IPS-NIHi7 (cell line): ENCODE results near the gene SORBS2.

Experiments used
- DNase-seq: peaks from one replicate; pipeline ENCODE4 v3.0.0; 2012; ENCODE audit warnings: mixed read lengths; ENCODE audit errors: extremely low spot score

SORBS2 gene

GRCh38 chr4:185672151-185672550 lies 139.8 kb downstream of the SORBS2 start:
- DNase-seq: no peak

GRCh38 chr4:185671496-185671895 lies 140.5 kb downstream of the SORBS2 start:
- no peak for DNase-seq

- no peak for DNase-seq
Measured at GRCh38 chr4:185671066-185671465, 140.9 kb downstream of the SORBS2 start.

- DNase-seq: no peak
Measured at GRCh38 chr4:185669288-185669687, 142.7 kb downstream of the SORBS2 start.

- DNase-seq: no peak
Measured at GRCh38 chr4:185666156-185666555, 145.8 kb downstream of the SORBS2 start.

- no peak for DNase-seq
Measured at GRCh38 chr4:185665655-185666054, 146.3 kb downstream of the SORBS2 start.

GRCh38 chr4:185664481-185664880 lies 147.5 kb downstream of the SORBS2 start:
- no peak for DNase-seq

- no peak for DNase-seq
Measured at GRCh38 chr4:185662030-185662778, 149.8 kb downstream of the SORBS2 start.

GRCh38 chr4:185660340-185660739 lies 151.7 kb downstream of the SORBS2 start:
- DNase-seq: no peak

GRCh38 chr4:185657699-185658098 lies 154.3 kb downstream of the SORBS2 start:
- no peak for DNase-seq

GRCh38 chr4:185657183-185657582 lies 154.8 kb downstream of the SORBS2 start:
- DNase-seq: no peak

GRCh38 chr4:185656467-185656931 lies 155.5 kb downstream of the SORBS2 start:
- DNase-seq: no peak

- no peak for DNase-seq
Measured at GRCh38 chr4:185654965-185655554, 156.9 kb downstream of the SORBS2 start.

GRCh38 chr4:185654311-185654710 lies 157.7 kb downstream of the SORBS2 start:
- DNase-seq: no peak

- no peak for DNase-seq
Measured at GRCh38 chr4:185651851-185652250, 160.1 kb downstream of the SORBS2 start.

GRCh38 chr4:185651137-185651677 lies 160.8 kb downstream of the SORBS2 start:
- no peak for DNase-seq

GRCh38 chr4:185648631-185649030 lies 163.4 kb downstream of the SORBS2 start:
- DNase-seq: no peak

- no peak for DNase-seq
Measured at GRCh38 chr4:185645403-185645802, 166.6 kb downstream of the SORBS2 start.

GRCh38 chr4:185644408-185644807 lies 167.6 kb downstream of the SORBS2 start:
- no peak for DNase-seq

GRCh38 chr4:185642907-185643306 lies 169.1 kb downstream of the SORBS2 start:
- DNase-seq: no peak

- DNase-seq: no peak
Measured at GRCh38 chr4:185640811-185641675, 171.0 kb downstream of the SORBS2 start.
